ENCODE results near the gene ADAM33.

GRCh38 chr20:3667434-3668037 lies 14.3 kb downstream of the ADAM33 start:
- TF ChIP-seq, protein P1, sequence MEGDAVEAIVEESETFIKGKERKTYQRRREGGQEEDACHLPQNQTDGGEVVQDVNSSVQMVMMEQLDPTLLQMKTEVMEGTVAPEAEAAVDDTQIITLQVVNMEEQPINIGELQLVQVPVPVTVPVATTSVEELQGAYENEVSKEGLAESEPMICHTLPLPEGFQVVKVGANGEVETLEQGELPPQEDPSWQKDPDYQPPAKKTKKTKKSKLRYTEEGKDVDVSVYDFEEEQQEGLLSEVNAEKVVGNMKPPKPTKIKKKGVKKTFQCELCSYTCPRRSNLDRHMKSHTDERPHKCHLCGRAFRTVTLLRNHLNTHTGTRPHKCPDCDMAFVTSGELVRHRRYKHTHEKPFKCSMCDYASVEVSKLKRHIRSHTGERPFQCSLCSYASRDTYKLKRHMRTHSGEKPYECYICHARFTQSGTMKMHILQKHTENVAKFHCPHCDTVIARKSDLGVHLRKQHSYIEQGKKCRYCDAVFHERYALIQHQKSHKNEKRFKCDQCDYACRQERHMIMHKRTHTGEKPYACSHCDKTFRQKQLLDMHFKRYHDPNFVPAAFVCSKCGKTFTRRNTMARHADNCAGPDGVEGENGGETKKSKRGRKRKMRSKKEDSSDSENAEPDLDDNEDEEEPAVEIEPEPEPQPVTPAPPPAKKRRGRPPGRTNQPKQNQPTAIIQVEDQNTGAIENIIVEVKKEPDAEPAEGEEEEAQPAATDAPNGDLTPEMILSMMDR (IDR thresholded peaks at IDR 0.05): no peak
- TF ChIP-seq POLR2A (IDR thresholded peaks at IDR 0.05): no peak

Measured in transverse colon (tissue), 3 donors.